GM23338 (cell line): ENCODE measurements around the gene MAPK1.
"Not testable (repeated sequence)": the region's sequence is repeated elsewhere in the genome, so short reads cannot be mapped to it uniquely, and the experiment has no call there.

Experiments
- EZH2 ChIP-seq: fragments of 200-600 bp; sonication (generic); IDR thresholded peaks from one replicate; pipeline ENCODE4 v1.8.0; 2017; ENCODE audit warnings: antibody characterized with exemption, mild to moderate bottlenecking, low read depth; ENCODE audit not compliant: unreplicated experiment
- POLR2AphosphoS5 ChIP-seq: IDR thresholded peaks from 2 replicates; pipeline ENCODE4 v1.6.1; 2016; ENCODE audit warnings: antibody characterized with exemption, low read depth
- TF ChIP-seq, protein P1 (sequence below), 2 experiments: fragments of 200-600 bp in 1 of 2; sonication (generic) in 1 of 2; conservative IDR thresholded peaks; 2 replicates each; pipeline versions ENCODE4 v1.5.1 to v1.6.1; 2016 to 2017; ENCODE audit warnings: antibody characterized with exemption in 2 of 2, low read depth in 2 of 2, mild to moderate bottlenecking in 2 of 2, moderate library complexity in 1 of 2

GRCh38 chr22:21793716-21794115 lies 73.7 kb downstream of the MAPK1 start:
- TF ChIP-seq EZH2, POLR2AphosphoS5: not testable (repeated sequence)
- TF ChIP-seq, protein P1, sequence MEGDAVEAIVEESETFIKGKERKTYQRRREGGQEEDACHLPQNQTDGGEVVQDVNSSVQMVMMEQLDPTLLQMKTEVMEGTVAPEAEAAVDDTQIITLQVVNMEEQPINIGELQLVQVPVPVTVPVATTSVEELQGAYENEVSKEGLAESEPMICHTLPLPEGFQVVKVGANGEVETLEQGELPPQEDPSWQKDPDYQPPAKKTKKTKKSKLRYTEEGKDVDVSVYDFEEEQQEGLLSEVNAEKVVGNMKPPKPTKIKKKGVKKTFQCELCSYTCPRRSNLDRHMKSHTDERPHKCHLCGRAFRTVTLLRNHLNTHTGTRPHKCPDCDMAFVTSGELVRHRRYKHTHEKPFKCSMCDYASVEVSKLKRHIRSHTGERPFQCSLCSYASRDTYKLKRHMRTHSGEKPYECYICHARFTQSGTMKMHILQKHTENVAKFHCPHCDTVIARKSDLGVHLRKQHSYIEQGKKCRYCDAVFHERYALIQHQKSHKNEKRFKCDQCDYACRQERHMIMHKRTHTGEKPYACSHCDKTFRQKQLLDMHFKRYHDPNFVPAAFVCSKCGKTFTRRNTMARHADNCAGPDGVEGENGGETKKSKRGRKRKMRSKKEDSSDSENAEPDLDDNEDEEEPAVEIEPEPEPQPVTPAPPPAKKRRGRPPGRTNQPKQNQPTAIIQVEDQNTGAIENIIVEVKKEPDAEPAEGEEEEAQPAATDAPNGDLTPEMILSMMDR (conservative IDR thresholded peaks at IDR 0.05; ENCODE audit: low read depth in 2 of 2), result not testable (repeated sequence)
